Liver (tissue), 9 donors: ENCODE results near the gene FAM193A. TPM values are rescaled to one million over a fixed set of nuclear protein-coding genes. Genes with fewer than 3 reads are reported as not detected.

Experiments
- DNase-seq: peaks from one replicate; pipeline ENCODE4 v3.0.0-alpha.2; 2017; ENCODE audit warnings: low spot score
- H3K27ac ChIP-seq, 2 donors: one replicate each; pipeline ENCODE4 v1.7.0; 2013; ENCODE audit warnings: inconsistent platforms in 2 of 2, low read length in 2 of 2, control low read depth in 1 of 2, low read depth in 1 of 2, mild to moderate bottlenecking in 1 of 2
- H3K27me3 ChIP-seq, 4 donors: one replicate each; pipeline versions ENCODE4 v1.6.1 to v1.7.0; 2013; ENCODE audit warnings: low read length in 3 of 4, inconsistent platforms in 1 of 4, mild to moderate bottlenecking in 1 of 4, moderate library complexity in 1 of 4; ENCODE audit not compliant: control insufficient read depth in 4 of 4, insufficient read depth in 4 of 4
- H3K36me3 ChIP-seq, 4 donors: one replicate each; pipeline versions ENCODE4 v1.6.1 to v1.7.0; 2013; ENCODE audit warnings: low read length in 3 of 4, mild to moderate bottlenecking in 3 of 4, low read depth in 1 of 4, moderate library complexity in 1 of 4; ENCODE audit not compliant: control insufficient read depth in 4 of 4, insufficient read depth in 3 of 4
- H3K4me1 ChIP-seq, 4 donors: one replicate each; pipeline versions ENCODE4 v1.6.1 to v1.7.0; 2013; ENCODE audit warnings: low read length in 3 of 4, mild to moderate bottlenecking in 3 of 4, moderate library complexity in 1 of 4; ENCODE audit not compliant: control insufficient read depth in 4 of 4, insufficient read depth in 4 of 4
- H3K4me3 ChIP-seq, 3 donors: one replicate each; pipeline versions ENCODE4 v1.6.1 to v1.7.0; 2013; ENCODE audit warnings: low read length in 3 of 3, control low read depth in 1 of 3, low read depth in 1 of 3, mild to moderate bottlenecking in 1 of 3
- H3K9ac ChIP-seq, 2 donors: one replicate each; pipeline ENCODE4 v1.7.0; 2013; ENCODE audit warnings: low read length in 2 of 2, mild to moderate bottlenecking in 2 of 2, moderate library complexity in 2 of 2, control low read depth in 1 of 2, low read depth in 1 of 2
- H3K9me3 ChIP-seq, 4 donors: one replicate each; pipeline versions ENCODE4 v1.6.1 to v1.7.0; 2013; ENCODE audit warnings: low read length in 3 of 4; ENCODE audit not compliant: control insufficient read depth in 4 of 4
- ATF3 ChIP-seq: IDR thresholded peaks from 2 replicates; pipeline ENCODE4 v1.6.1; 2016; ENCODE audit warnings: antibody characterized with exemption
- CTCF ChIP-seq: fragments of 150-350 bp; IDR thresholded peaks from 2 replicates; pipeline ENCODE4 v1.5.1; 2017; ENCODE audit warnings: improper control_type of control experiment, low read depth, low read length; ENCODE audit not compliant: missing input control
- EGR1 ChIP-seq, 2 donors: IDR thresholded peaks; 2 replicates each; pipeline ENCODE4 v1.6.1; 2016 to 2018; ENCODE audit warnings: antibody characterized with exemption in 2 of 2, low read depth in 2 of 2
- FOXA1 ChIP-seq: IDR thresholded peaks from 2 replicates; pipeline ENCODE4 v1.6.1; 2016; ENCODE audit warnings: antibody characterized with exemption
- FOXA2 ChIP-seq: IDR thresholded peaks from 2 replicates; pipeline ENCODE4 v1.6.1; 2016; ENCODE audit warnings: antibody characterized with exemption
- GABPA ChIP-seq, 2 donors: IDR thresholded peaks in 1 of 2; conservative IDR thresholded peaks in 1 of 2; 2 replicates each; pipeline ENCODE4 v1.6.1; 2016; ENCODE audit warnings: antibody characterized with exemption in 2 of 2, mild to moderate bottlenecking in 1 of 2, moderate library complexity in 1 of 2
- HNF4A ChIP-seq, 2 donors: conservative IDR thresholded peaks; 2 replicates each; pipeline ENCODE4 v1.6.1; 2016; ENCODE audit warnings: antibody characterized with exemption in 2 of 2, mild to moderate bottlenecking in 2 of 2
- HNF4G ChIP-seq: IDR thresholded peaks from 2 replicates; pipeline ENCODE4 v1.6.1; 2016; ENCODE audit warnings: antibody characterized with exemption
- JUND ChIP-seq, 2 donors: IDR thresholded peaks; 2 replicates each; pipeline ENCODE4 v1.6.1; 2016; ENCODE audit warnings: antibody characterized with exemption in 2 of 2
- MAX ChIP-seq: IDR thresholded peaks from 2 replicates; pipeline ENCODE4 v1.6.1; 2016; ENCODE audit warnings: antibody characterized with exemption
- NR2F2 ChIP-seq: IDR thresholded peaks from 2 replicates; pipeline ENCODE4 v1.6.1; 2016; ENCODE audit warnings: antibody characterized with exemption
- RAD21 ChIP-seq, 2 donors: IDR thresholded peaks; 2 replicates each; pipeline ENCODE4 v1.6.1; 2016; ENCODE audit warnings: antibody characterized with exemption in 2 of 2, mild to moderate bottlenecking in 2 of 2
- REST ChIP-seq: IDR thresholded peaks from 2 replicates; pipeline ENCODE4 v1.6.1; 2016; ENCODE audit warnings: antibody characterized with exemption, mild to moderate bottlenecking
- RXRA ChIP-seq, 2 donors: IDR thresholded peaks; 2 replicates each; pipeline ENCODE4 v1.6.1; 2017 to 2018; ENCODE audit warnings: antibody characterized with exemption in 2 of 2, mild to moderate bottlenecking in 1 of 2
- SP1 ChIP-seq: IDR thresholded peaks from 2 replicates; pipeline ENCODE4 v1.6.1; 2018; ENCODE audit warnings: antibody characterized with exemption, mild to moderate bottlenecking
- TAF1 ChIP-seq: conservative IDR thresholded peaks from 2 replicates; pipeline ENCODE4 v1.6.1; 2016; ENCODE audit warnings: antibody characterized with exemption, mild to moderate bottlenecking
- YY1 ChIP-seq: IDR thresholded peaks from 2 replicates; pipeline ENCODE4 v1.6.1; 2016; ENCODE audit warnings: antibody characterized with exemption, mild to moderate bottlenecking
- ZBTB33 ChIP-seq: IDR thresholded peaks from 2 replicates; pipeline ENCODE4 v1.6.1; 2016; ENCODE audit warnings: antibody characterized with exemption
- WGBS: extraction: QIAGEN DNeasy Blood & Tissue Kit; methylation state at CpG from one replicate; pipeline ENCODE4 v1.1.7; 2013; 5-methylcytosine and 5-hydroxymethylcytosine counted together
- polyA plus RNA-seq, 2 donors: library from polyadenylated mRNA; stranded (reverse) in 1 of 2; unstranded in 1 of 2; fragments of 200-250 nt in 1 of 2; fragments of >200 nt in 1 of 2; fragmentation: Nextera tagmentation in 1 of 2; extraction: Ambion mirVana in 1 of 2; gene quantifications; one replicate each; pipeline versions ENCODE4 v1.2.1 to v1.2.3, GENCODE V29; 2013 to 2015
- total RNA-seq, 2 donors: library from RNA; depleted of rRNA; stranded (reverse); fragments of >200 nt; gene quantifications; one replicate each; pipeline ENCODE4 v1.2.3, GENCODE V29; 2014
- donor health status: healthy.
- donor health status: healthy.
- donor health status: healthy.
- donor health status: healthy.
- donor health status: healthy.

FAM193A gene
- total and polyA plus RNA-seq, 4 donors: 3.9 to 10.2 (median 7.0) TPM

GRCh38 chr4:2615821-2616220 lies 79.4 kb downstream of the FAM193A start:
- H3K27ac ChIP-seq: no peak overlapping the region
- no peak for DNase-seq
- H3K36me3 ChIP-seq: peaks cover 0 to under 1% (median 0%) of the 10 kb centered on the region in 4 donors
- peaks cover 0 to 1% (median 0%) of the 10 kb centered on the region in 4 donors for H3K4me1 ChIP-seq
- 93% methylated on average over 14 of the region's 14 CpGs for WGBS
- no peaks in the 10 kb centered on the region for H3K9me3 ChIP-seq
- H3K9ac ChIP-seq: no peak overlapping the region
- no peak overlapping the region for H3K4me3 ChIP-seq
- no peaks in the 10 kb centered on the region for H3K27me3 ChIP-seq
- TF ChIP-seq RAD21 (IDR thresholded peaks at IDR 0.05) (no peak), RXRA (IDR thresholded peaks at IDR 0.05) (no peak), HNF4G (no peak), MAX (no peak), HNF4A (conservative IDR thresholded peaks at IDR 0.05) (no peak), JUND (IDR thresholded peaks at IDR 0.05) (no peak), EGR1 (IDR thresholded peaks at IDR 0.05; ENCODE audit: low read depth in 2 of 2) (no peak), GABPA (IDR thresholded peaks at IDR 0.05 in 1 of 2, conservative IDR thresholded peaks at IDR 0.05 in 1 of 2) (no peak), FOXA1 (no peak), NR2F2 (no peak), ATF3 (no peak), TAF1 (no peak), YY1 (no peak), ZBTB33 (no peak), CTCF (no peak), REST (no peak), FOXA2 (no peak), SP1 (no peak)
